Measurements from ENCODE around the gene ETV7. TPM values are rescaled to one million over a fixed set of nuclear protein-coding genes. Genes with fewer than 3 reads are reported as not detected.

ETV7 gene
- total RNA-seq, 1 donor from 2014 or later: not detected

- TF ChIP-seq CTCF (conservative IDR thresholded peaks at IDR 0.05): no peak
- no peak overlapping the region for H3K27ac Mint-ChIP-seq (ENCODE audit: unreplicated experiment)
- H3K4me3 Mint-ChIP-seq: no peak overlapping the region
- H3K27me3 Mint-ChIP-seq (ENCODE audit: low read depth): peaks cover 13% of the 10 kb centered on the region
- H3K4me1 Mint-ChIP-seq: no peaks in the 10 kb centered on the region
- H3K9me3 Mint-ChIP-seq: no peaks in the 10 kb centered on the region
- no peaks in the 10 kb centered on the region for H3K36me3 Mint-ChIP-seq (ENCODE audit: low read depth)
- no peak for DNase-seq (ENCODE audit: low read depth, low spot score)
These were observed 9.1 kb downstream of the ETV7 start for GRCh38 chr6:36378243-36378920.

- Mint-ChIP-seq H3K27me3 (ENCODE audit: low read depth) (peaks cover 10% of the 10 kb centered on the region), H3K36me3 (ENCODE audit: low read depth) (no peaks in the 10 kb centered on the region), H3K27ac (ENCODE audit: unreplicated experiment) (no peak overlapping the region), H3K4me1 (no peaks in the 10 kb centered on the region), H3K9me3 (no peaks in the 10 kb centered on the region), H3K4me3 (no peak overlapping the region)
- TF ChIP-seq CTCF (conservative IDR thresholded peaks at IDR 0.05): no peak
- DNase-seq (ENCODE audit: low read depth, low spot score): no peak
These were observed 9.9 kb downstream of the ETV7 start for GRCh38 chr6:36377594-36377993.

GRCh38 chr6:36376742-36377141, 10.7 kb downstream of the ETV7 start:
- Mint-ChIP-seq H3K9me3 (no peaks in the 10 kb centered on the region), H3K27me3 (ENCODE audit: low read depth) (peaks cover 10% of the 10 kb centered on the region), H3K4me3 (no peak overlapping the region), H3K36me3 (ENCODE audit: low read depth) (no peaks in the 10 kb centered on the region), H3K4me1 (no peaks in the 10 kb centered on the region), H3K27ac (ENCODE audit: unreplicated experiment) (no peak overlapping the region)
- no peak for TF ChIP-seq CTCF (conservative IDR thresholded peaks at IDR 0.05)
- DNase-seq (ENCODE audit: low read depth, low spot score): no peak

- no peak for DNase-seq (ENCODE audit: low read depth, low spot score)
- Mint-ChIP-seq H3K4me3 (no peak overlapping the region), H3K9me3 (no peaks in the 10 kb centered on the region), H3K27ac (ENCODE audit: unreplicated experiment) (no peak overlapping the region), H3K4me1 (no peaks in the 10 kb centered on the region), H3K36me3 (ENCODE audit: low read depth) (no peaks in the 10 kb centered on the region), H3K27me3 (ENCODE audit: low read depth) (peaks cover 10% of the 10 kb centered on the region)
- no peak for TF ChIP-seq CTCF (conservative IDR thresholded peaks at IDR 0.05)
These were observed 11.3 kb downstream of the ETV7 start for GRCh38 chr6:36376183-36376582.

GRCh38 chr6:36375644-36376155, 11.8 kb downstream of the ETV7 start:
- no peak for TF ChIP-seq CTCF (conservative IDR thresholded peaks at IDR 0.05)
- Mint-ChIP-seq H3K4me3 (no peak overlapping the region), H3K27me3 (ENCODE audit: low read depth) (peaks cover 10% of the 10 kb centered on the region), H3K9me3 (no peaks in the 10 kb centered on the region), H3K27ac (ENCODE audit: unreplicated experiment) (no peak overlapping the region), H3K36me3 (ENCODE audit: low read depth) (no peaks in the 10 kb centered on the region), H3K4me1 (no peaks in the 10 kb centered on the region)
- no peak for DNase-seq (ENCODE audit: low read depth, low spot score)

All from neural crest cell (in vitro differentiated cells).